ENCODE data around the gene OR52E6.

OR52E6 gene

GRCh38 chr11:5841797-5842196, at the start of gene OR52E6:
OR52E6 (minus strand) TSS chr11:5841897; CDS start chr11:5841897, 0 bp downstream.
- DNase-seq, result no peak

- DNase-seq, result peak; percentile 21
Measured at GRCh38 chr11:5891216-5891800, 49.6 kb upstream of the OR52E6 start.

- DNase-seq, result no peak
Measured at GRCh38 chr11:5887661-5888060, 46.0 kb upstream of the OR52E6 start.

GRCh38 chr11:5887172-5887571, 45.5 kb upstream of the OR52E6 start:
- DNase-seq, result no peak

- DNase-seq, result no peak
Measured at GRCh38 chr11:5881756-5882155, 40.1 kb upstream of the OR52E6 start.

- DNase-seq, result no peak
Measured at GRCh38 chr11:5880329-5880728, 38.6 kb upstream of the OR52E6 start, which contains the start of gene OR52E4. OR52E4 (plus strand) TSS chr11:5880629; CDS start chr11:5884293, 3,664 bp downstream.

GRCh38 chr11:5878564-5878963, 36.9 kb upstream of the OR52E6 start:
- no peak for DNase-seq

- no peak for DNase-seq
Measured at GRCh38 chr11:5865826-5866225, 24.1 kb upstream of the OR52E6 start.

GRCh38 chr11:5857590-5857989, 15.9 kb upstream of the OR52E6 start, which contains the start of gene OR52E8:
OR52E8 (minus strand) TSS chr11:5857690; CDS start chr11:5857690, 0 bp downstream.
- no peak for DNase-seq

GRCh38 chr11:5851002-5851401, 9.3 kb upstream of the OR52E6 start:
- no peak for DNase-seq

GRCh38 chr11:5847711-5848110, 6.0 kb upstream of the OR52E6 start:
- DNase-seq, result no peak

GRCh38 chr11:5846701-5847100, 5.0 kb upstream of the OR52E6 start:
- DNase-seq, result no peak

GRCh38 chr11:5837695-5838094, 4.0 kb downstream of the OR52E6 start:
- no peak for DNase-seq

- DNase-seq, result no peak
Measured at GRCh38 chr11:5833446-5833845, 8.3 kb downstream of the OR52E6 start.

- DNase-seq, result no peak
Measured at GRCh38 chr11:5831196-5831829, 10.4 kb downstream of the OR52E6 start.

GRCh38 chr11:5818245-5818886, 23.3 kb downstream of the OR52E6 start:
- no peak for DNase-seq

- no peak for DNase-seq
Measured at GRCh38 chr11:5815534-5815933, 26.2 kb downstream of the OR52E6 start.

GRCh38 chr11:5809905-5810795, 31.5 kb downstream of the OR52E6 start:
- DNase-seq, result no peak

- no peak for DNase-seq
Measured at GRCh38 chr11:5809122-5809519, 32.6 kb downstream of the OR52E6 start.

GRCh38 chr11:5808500-5809121, 33.1 kb downstream of the OR52E6 start, which contains the start of gene OR52N2:
OR52N2 (plus strand) TSS chr11:5808924; CDS start chr11:5820336, 11,412 bp downstream.
- peak; percentile 92 for DNase-seq

- no peak for DNase-seq
Measured at GRCh38 chr11:5807580-5807979, 34.1 kb downstream of the OR52E6 start.

GRCh38 chr11:5803982-5804381, 37.7 kb downstream of the OR52E6 start:
- DNase-seq, result no peak

Measured in eye (tissue), 1 donor.